Measurements from ENCODE around the gene IL19.

GRCh38 chr1:206745301-206745700, 25.3 kb upstream of the IL19 start:
- TF ChIP-seq CTCF (IDR thresholded peaks at IDR 0.05), result no peak
- no peak for TF ChIP-seq EP300 (IDR thresholded peaks at IDR 0.05)
- no peak for TF ChIP-seq POLR2AphosphoS5 (IDR thresholded peaks at IDR 0.05)

Measured in esophagus muscularis mucosa (tissue), 4 donors.